GM10266 (cell line): ENCODE measurements around the gene CIDEB.

Experiments used
- DNase-seq: peaks from one replicate; pipeline ENCODE4 v3.0.0; 2012; ENCODE audit errors: extremely low spot score
- TF ChIP-seq, protein P1 (sequence below): IDR thresholded peaks from 2 replicates; pipeline ENCODE4 v1.5.1; 2012; ENCODE audit warnings: mild to moderate bottlenecking, low read depth; ENCODE audit not compliant: control insufficient read depth, insufficient read depth; ENCODE audit errors: missing control alignments

CIDEB gene

DNA sequence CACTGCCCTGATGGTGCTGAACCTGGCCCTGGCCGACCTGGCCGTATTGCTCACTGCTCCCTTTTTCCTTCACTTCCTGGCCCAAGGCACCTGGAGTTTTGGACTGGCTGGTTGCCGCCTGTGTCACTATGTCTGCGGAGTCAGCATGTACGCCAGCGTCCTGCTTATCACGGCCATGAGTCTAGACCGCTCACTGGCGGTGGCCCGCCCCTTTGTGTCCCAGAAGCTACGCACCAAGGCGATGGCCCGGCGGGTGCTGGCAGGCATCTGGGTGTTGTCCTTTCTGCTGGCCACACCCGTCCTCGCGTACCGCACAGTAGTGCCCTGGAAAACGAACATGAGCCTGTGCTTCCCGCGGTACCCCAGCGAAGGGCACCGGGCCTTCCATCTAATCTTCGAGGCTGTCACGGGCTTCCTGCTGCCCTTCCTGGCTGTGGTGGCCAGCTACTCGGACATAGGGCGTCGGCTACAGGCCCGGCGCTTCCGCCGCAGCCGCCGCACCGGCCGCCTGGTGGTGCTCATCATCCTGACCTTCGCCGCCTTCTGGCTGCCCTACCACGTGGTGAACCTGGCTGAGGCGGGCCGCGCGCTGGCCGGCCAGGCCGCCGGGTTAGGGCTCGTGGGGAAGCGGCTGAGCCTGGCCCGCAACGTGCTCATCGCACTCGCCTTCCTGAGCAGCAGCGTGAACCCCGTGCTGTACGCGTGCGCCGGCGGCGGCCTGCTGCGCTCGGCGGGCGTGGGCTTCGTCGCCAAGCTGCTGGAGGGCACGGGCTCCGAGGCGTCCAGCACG lies 8.2 kb upstream of the CIDEB start:
- TF ChIP-seq, protein P1, sequence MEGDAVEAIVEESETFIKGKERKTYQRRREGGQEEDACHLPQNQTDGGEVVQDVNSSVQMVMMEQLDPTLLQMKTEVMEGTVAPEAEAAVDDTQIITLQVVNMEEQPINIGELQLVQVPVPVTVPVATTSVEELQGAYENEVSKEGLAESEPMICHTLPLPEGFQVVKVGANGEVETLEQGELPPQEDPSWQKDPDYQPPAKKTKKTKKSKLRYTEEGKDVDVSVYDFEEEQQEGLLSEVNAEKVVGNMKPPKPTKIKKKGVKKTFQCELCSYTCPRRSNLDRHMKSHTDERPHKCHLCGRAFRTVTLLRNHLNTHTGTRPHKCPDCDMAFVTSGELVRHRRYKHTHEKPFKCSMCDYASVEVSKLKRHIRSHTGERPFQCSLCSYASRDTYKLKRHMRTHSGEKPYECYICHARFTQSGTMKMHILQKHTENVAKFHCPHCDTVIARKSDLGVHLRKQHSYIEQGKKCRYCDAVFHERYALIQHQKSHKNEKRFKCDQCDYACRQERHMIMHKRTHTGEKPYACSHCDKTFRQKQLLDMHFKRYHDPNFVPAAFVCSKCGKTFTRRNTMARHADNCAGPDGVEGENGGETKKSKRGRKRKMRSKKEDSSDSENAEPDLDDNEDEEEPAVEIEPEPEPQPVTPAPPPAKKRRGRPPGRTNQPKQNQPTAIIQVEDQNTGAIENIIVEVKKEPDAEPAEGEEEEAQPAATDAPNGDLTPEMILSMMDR, result no peak

DNA sequence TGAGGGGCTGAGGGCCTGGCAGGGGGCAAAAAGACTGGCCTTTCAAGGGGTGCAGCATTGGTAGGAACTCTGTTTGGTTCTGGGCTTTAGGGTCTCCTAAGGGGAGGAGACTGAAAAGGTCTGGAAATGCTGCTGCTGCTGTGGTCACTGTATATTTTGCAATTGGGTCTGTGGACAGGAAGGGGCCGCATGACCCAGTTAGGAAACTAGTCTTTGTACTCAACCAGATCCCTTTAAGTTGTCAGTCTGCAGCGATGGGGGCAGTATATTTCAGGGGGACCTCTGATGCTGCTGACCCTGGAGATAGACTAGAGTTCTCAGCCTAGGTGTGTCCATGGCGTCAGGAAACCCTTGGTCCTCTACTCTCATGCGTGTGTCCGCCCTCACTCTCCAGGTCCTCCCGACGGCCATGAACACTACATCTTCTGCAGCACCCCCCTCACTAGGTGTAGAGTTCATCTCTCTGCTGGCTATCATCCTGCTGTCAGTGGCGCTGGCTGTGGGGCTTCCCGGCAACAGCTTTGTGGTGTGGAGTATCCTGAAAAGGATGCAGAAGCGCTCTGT lies 7.5 kb upstream of the CIDEB start:
- TF ChIP-seq, protein P1, result no peak
- no peak for DNase-seq

More for the DNA sequence above, 8.2 kb upstream of the CIDEB start:
- no peak for DNase-seq

DNA sequence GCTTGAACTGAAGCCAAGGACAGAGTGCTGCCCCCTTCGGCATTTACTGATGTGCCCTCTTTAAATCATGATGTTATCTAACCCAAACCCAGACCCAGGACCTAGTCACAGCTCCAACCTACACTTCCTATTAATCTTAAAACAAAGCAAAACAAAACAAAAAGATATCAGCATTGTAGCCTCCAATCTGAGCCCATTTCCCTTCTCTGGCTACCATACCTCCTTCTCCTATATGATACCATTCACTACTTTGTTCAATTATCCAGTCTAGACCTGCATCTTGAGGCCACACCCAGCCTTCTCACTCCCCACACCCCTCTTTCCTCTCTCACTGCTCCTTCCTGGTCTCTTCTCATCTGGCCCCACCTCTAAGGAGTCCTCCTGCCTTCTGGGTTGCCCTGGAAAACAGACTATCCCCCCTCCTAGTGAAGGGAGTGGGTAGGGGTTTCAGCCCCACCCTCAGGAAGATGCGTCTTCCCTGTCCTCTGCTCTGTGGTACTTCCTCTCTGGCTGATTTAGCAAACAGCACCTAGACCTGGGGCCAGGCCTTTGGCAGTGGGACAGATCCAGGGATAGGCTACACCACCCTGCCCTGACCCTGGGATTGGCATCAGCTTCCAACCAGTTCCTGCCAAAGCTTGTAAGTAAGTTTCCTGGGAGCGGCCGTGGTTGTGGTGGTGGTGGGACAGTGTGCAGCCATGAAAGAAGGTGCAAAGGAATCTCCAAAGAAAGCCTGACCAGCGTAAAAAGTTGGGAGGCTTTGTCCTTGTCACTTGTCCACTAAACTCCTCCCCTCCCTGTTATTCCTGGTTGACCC lies 6.8 kb upstream of the CIDEB start:
- DNase-seq, result no peak
- TF ChIP-seq, protein P1, result no peak

DNA sequence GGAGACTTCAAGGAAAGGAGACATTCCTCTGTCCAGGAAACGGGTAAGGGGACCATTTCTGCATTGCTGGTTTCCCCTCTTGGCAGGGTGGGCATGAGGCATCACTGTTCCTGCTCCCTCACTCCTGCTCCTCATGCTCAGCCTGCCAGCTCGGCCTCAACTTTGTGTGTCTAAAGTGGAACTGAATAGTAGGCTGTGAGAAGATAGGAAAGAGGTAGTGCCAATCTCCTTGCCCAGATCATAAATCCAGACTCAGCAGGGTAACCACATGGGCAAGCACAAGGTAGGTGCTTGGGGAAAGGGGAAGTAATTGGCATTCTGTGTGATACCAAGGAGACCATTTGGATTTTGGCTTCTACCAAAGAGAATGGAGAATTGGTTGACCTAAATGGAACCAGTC lies 6.1 kb upstream of the CIDEB start:
- TF ChIP-seq, protein P1, result no peak
- DNase-seq, result no peak

DNA sequence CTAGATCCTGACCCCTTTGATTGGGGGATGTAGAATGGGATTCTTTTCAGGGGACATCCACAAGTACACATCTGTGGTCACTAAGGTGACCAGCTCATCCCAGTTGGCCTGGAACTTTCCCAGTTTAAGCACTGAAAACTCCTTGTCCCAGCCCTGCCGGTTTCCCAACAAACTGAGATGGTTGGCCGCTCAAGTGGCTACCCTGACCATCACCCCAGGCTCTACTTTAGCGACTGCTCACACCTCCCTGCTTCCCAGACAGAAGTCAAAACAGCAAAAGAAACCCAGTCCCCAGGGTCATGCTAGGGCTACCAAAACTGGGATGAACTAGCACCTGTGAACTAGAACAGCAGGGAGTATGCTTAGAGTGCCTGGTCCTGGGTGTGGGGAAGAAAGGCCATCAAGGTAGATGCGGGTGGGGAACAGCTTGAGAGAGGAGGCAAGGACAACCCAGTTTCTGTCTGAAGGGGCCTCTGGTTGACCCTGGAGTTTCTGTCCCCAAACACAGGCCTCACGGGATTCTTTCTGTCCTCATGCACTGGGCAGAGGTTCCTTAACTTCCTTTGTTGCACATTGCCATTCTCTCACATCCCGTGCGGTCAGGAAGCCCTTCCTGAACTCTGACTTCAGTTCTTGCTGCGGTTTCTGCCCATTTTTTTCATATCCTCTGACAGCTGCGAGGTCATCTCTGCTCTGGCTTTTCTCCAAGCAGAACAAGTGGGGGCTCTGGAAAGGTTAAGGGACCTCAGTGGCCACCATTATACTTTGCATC lies 5.1 kb upstream of the CIDEB start:
- TF ChIP-seq, protein P1, result no peak
- DNase-seq, result no peak

DNA sequence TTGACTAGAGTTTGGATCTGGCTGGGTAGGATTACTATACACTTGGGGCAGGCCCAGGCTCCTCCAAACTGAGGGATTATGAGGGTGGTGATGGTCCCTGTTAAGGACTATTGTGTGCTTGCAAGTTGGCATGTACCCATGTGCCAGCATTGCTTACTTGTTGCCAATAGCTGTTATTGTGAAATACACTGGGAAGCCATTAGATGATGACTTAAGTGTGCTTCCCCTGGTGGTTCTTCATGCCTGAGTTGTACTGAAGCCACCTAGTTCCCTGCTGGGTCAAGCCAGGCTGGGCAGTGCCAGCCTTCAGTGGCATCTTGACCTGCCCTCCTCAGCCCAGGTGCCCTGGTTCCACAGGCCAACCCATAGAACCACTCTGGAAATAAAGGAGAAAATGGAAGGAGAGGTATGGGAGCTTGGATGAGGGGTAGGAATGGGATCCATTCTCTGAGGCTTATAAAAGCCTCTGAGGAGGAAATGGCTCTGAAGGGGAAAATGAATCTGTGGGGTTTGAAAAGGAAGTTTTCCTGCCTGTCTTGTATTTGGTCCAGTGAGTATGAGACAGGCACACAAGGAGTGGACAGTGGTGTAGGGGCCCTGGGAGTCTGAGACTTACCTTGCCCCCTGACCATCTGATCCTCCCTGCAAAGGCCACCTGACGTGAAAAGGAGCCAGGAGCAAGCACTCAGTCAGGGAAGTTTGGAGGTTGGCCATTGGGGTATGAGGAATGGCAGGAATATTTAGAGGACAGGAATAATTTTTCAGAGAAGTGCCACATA lies 4.2 kb upstream of the CIDEB start:
- TF ChIP-seq, protein P1, result no peak
- no peak for DNase-seq
